Measurements from ENCODE around the gene JMJD8. TPM values are rescaled to one million over a fixed set of nuclear protein-coding genes. Genes with fewer than 3 reads are reported as not detected.

The JMJD8 gene
- total and polyA plus RNA-seq, 9 of the 15 experiments (the other 6 are each of a cell fraction or from before 2014, with no cell fraction given) = 1.2 to 50.6 (median 29.3) TPM

DNA sequence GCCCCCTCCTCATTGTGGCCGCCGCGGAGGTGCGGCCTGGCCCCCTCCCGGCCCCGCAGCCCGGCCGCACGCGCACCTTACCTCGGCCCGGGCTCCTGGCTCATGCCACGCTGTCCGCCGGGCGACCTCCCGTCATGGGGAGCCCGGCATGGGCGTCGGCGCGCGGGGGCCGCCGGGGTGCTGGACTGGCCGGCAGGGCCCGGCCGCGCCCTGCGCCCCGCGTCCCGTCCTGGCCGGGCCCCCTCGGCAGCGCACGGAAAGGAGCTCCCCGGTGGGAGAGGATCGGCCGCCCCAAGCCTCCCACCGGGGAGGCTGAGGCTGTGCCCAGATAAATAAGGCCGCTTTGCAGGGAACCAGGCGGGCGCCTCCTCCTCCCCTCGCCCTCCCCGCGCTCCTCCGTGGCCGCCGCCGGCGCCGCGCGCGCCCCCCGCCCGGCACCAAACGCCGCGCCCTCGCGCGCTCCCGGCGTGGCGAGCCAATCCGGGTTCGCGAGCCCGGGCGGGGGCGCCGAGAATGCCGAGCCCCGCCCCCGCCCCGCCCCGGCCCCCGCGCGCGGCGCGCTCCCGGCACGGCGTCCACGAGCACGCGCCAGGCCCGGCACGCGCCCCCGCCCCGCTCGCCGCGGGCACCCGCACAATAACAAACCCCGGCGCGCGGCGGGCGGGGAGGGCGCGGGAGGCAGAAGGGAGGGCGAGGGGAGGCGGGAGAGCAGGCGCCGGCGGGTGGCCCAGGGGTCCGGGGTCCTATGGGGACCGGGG, 21.5 kb upstream of the JMJD8 start, which contains the start of gene FBXL16:
TSS of gene FBXL16 (minus strand) at position 371 of the 758 bp plus-strand sequence. CDS start 8,396 bp downstream, outside the sequence.
- Histone ChIP-seq H3K9me1 (ENCODE audit: control insufficient read depth, insufficient read depth, low read length) (peaks cover 6% of the 10 kb centered on the region), H3K9ac (ENCODE audit: insufficient read depth in 1 of 2, low read depth in 2 of 2, low read length in 2 of 2) (peak within 1 kb of the TSS in 1 of 2 experiments; percentile 74; a peak in 2 of 4 replicates), H3K27ac (ENCODE audit: extremely low read depth, low read depth, low read length) (no peak within 1 kb of the TSS), H3K4me2 (ENCODE audit: insufficient read depth, low read length) (peak within 1 kb of the TSS; percentile 46; the same call in 1 of the 2 replicates), H3K4me3 (peak within 1 kb of the TSS; percentile 34; the same call in 1 of the 2 replicates), H2AFZ (ENCODE audit: low read depth, low read length) (no peak within 1 kb of the TSS), H3K79me2 (ENCODE audit: control insufficient read depth, insufficient read depth, low read length) (no peaks in the 10 kb centered on the region), H3K9me3 (replicated peaks; ENCODE audit: control insufficient read depth, insufficient read depth, low read depth, low read length) (no peaks in the 10 kb centered on the region), H3K27me3 (ENCODE audit: control insufficient read depth in 2 of 2, insufficient read depth in 2 of 2, low read length in 2 of 2) (peaks cover 8 to 50% of the 10 kb centered on the region in 2 experiments; a peak in 4 of 5 replicates), H4K20me1 (replicated peaks; ENCODE audit: control insufficient read depth, insufficient read depth, low read length) (peaks cover 41% of the 10 kb centered on the region), H3K4me1 (replicated peaks in 1 of 2; ENCODE audit: control insufficient read depth in 2 of 2, insufficient read depth in 2 of 2, low read length in 2 of 2) (peaks cover 0 to 65% of the 10 kb centered on the region in 2 experiments; a peak in 3 of 5 replicates), H3K36me3 (ENCODE audit: control insufficient read depth, insufficient read depth, low read length) (no peaks in the 10 kb centered on the region)
- intact Hi-C loops (cut with micrococcal nuclease) = no loop called here
- 1% methylated on average over 25 of the region's 115 CpGs for WGBS (ENCODE audit: insufficient coverage, low coverage, missing lambda C conversion rate)
- POLR2A ChIA-PET = interaction anchor here (1.0 kb wide), 1 partner anchor 13 kb away, joined by 3 read pairs; no protein-coding TSS in a partner anchor
- no peak for FAIRE-seq
- peak; percentile 15; the same call in 1 of the 3 replicates for ATAC-seq
- DNase-seq (ENCODE audit: extremely low read depth in 1 of 4, low spot score in 3 of 4) = peak; percentile 76 to 95 (median 93)
- in situ Hi-C loops (cut with MboI) = no loop called here
- CTCF ChIA-PET (ENCODE audit: low intra/inter-chr PET ratio) = no interaction called here
- BruUV-seq (replicated peaks) = no TSS peak
- TF ChIP-seq NELFE (IDR thresholded peaks at IDR 0.05; ENCODE audit: insufficient read depth, insufficient read length) (no peak), TCF3 (CRISPR knock-in tag; IDR thresholded peaks at IDR 0.05) (no peak), PHF8 (IDR thresholded peaks at IDR 0.05; ENCODE audit: borderline replicate concordance, low read length) (peak; percentile 32; the same call in 1 of the 2 replicates), FUS (optimal IDR thresholded peaks at IDR 0.05; ENCODE audit: low read depth, low read length) (no peak), GATAD2B (IDR thresholded peaks at IDR 0.05; ENCODE audit: borderline replicate concordance) (no peak), ZNF644 (tag; IDR thresholded peaks at IDR 0.05; ENCODE audit: low read depth) (peak; percentile 51; the same call in 1 of the 2 replicates), KLF6 (CRISPR knock-in tag; IDR thresholded peaks at IDR 0.05; ENCODE audit: borderline replicate concordance) (no peak), ZNF766 (CRISPR knock-in tag; conservative IDR thresholded peaks at IDR 0.05) (0 out of 2 replicates have a peak, but pooled peaks have one; percentile 39), STAT5B (CRISPR knock-in tag; IDR thresholded peaks at IDR 0.05) (no peak), ZBTB7A (IDR thresholded peaks at IDR 0.05; ENCODE audit: borderline replicate concordance, control insufficient read depth, low read depth, low read length) (peak; percentile 6; the same call in 1 of the 2 replicates)
- TF ChIP-seq, protein P1, sequence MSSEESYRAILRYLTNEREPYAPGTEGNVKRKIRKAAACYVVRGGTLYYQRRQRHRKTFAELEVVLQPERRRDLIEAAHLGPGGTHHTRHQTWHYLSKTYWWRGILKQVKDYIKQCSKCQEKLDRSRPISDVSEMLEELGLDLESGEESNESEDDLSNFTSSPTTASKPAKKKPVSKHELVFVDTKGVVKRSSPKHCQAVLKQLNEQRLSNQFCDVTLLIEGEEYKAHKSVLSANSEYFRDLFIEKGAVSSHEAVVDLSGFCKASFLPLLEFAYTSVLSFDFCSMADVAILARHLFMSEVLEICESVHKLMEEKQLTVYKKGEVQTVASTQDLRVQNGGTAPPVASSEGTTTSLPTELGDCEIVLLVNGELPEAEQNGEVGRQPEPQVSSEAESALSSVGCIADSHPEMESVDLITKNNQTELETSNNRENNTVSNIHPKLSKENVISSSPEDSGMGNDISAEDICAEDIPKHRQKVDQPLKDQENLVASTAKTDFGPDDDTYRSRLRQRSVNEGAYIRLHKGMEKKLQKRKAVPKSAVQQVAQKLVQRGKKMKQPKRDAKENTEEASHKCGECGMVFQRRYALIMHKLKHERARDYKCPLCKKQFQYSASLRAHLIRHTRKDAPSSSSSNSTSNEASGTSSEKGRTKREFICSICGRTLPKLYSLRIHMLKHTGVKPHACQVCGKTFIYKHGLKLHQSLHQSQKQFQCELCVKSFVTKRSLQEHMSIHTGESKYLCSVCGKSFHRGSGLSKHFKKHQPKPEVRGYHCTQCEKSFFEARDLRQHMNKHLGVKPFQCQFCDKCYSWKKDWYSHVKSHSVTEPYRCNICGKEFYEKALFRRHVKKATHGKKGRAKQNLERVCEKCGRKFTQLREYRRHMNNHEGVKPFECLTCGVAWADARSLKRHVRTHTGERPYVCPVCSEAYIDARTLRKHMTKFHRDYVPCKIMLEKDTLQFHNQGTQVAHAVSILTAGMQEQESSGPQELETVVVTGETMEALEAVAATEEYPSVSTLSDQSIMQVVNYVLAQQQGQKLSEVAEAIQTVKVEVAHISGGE (CRISPR knock-in tag; IDR thresholded peaks at IDR 0.05) = 0 out of 6 replicates have a peak, but pooled peaks of 1 of the 3 experiments have one; percentile 17
- TF ChIP-seq, protein P2, sequence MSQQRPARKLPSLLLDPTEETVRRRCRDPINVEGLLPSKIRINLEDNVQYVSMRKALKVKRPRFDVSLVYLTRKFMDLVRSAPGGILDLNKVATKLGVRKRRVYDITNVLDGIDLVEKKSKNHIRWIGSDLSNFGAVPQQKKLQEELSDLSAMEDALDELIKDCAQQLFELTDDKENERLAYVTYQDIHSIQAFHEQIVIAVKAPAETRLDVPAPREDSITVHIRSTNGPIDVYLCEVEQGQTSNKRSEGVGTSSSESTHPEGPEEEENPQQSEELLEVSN (IDR thresholded peaks at IDR 0.05; ENCODE audit: borderline replicate concordance in 1 of 2, extremely low read depth in 1 of 2, insufficient read depth in 1 of 2, insufficient read length in 1 of 2, low read depth in 1 of 2, low read length in 1 of 2, poor library complexity in 1 of 2, severe bottlenecking in 1 of 2) = no peak
- TF ChIP-seq, protein P3, sequence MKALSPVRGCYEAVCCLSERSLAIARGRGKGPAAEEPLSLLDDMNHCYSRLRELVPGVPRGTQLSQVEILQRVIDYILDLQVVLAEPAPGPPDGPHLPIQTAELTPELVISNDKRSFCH (CRISPR knock-in tag; IDR thresholded peaks at IDR 0.05) = no peak
- TF ChIP-seq, protein P3 (tag; IDR thresholded peaks at IDR 0.05) = no peak

All from K562 (cell line).